ENCODE measurements around the gene ZSWIM9.

Gene ZSWIM9

GRCh38 chr19:48196933-48197665 lies 26.6 kb downstream of the ZSWIM9 start:
- POLR2A ChIA-PET (ENCODE audit: low non-redundant PET): interaction anchor here (0.6 kb wide), 1 partner anchor 12 kb away, joined by 4 read pairs; no protein-coding TSS in a partner anchor
- DNase-seq (ENCODE audit: low spot score): no peak
- CTCF ChIA-PET: no interaction called here

GRCh38 chr19:48203222-48203793 lies 32.8 kb downstream of the ZSWIM9 start:
- no peak for TF ChIP-seq CTCF (conservative IDR thresholded peaks at IDR 0.05; ENCODE audit: low read depth)
- DNase-seq (ENCODE audit: low spot score): no peak
- peak overlapping the region; percentile 80 for H3K27ac ChIP-seq
- POLR2A ChIA-PET (ENCODE audit: low non-redundant PET): interaction anchor here (0.5 to 1.1 kb wide), 2 partner anchors 32 to 290 kb away, joined by 3 to 6 read pairs; no protein-coding TSS in a partner anchor
- CTCF ChIA-PET: interaction anchor here (1.4 kb wide), 1 partner anchor 9 kb away, joined by 3 read pairs; no protein-coding TSS in a partner anchor

More at GRCh38 chr19:48196933-48197665, 26.6 kb downstream of the ZSWIM9 start:
- H3K27ac ChIP-seq: peak overlapping the region; percentile 11; the same call in 1 of the 2 replicates
- TF ChIP-seq CTCF (conservative IDR thresholded peaks at IDR 0.05; ENCODE audit: low read depth): no peak

- ChIA-PET CTCF (interaction anchor here (0.6 kb wide), 1 partner anchor 18 kb away, joined by 3 read pairs; no protein-coding TSS in a partner anchor), POLR2A (ENCODE audit: low non-redundant PET) (interaction anchor here (0.5 to 1.1 kb wide), 2 partner anchors 31 to 289 kb away, joined by 3 to 6 read pairs; no protein-coding TSS in a partner anchor)
- peak overlapping the region; percentile 80 for H3K27ac ChIP-seq
- peak; percentile 91 for DNase-seq (ENCODE audit: low spot score)
- TF ChIP-seq CTCF (conservative IDR thresholded peaks at IDR 0.05; ENCODE audit: low read depth): no peak
Observed at GRCh38 chr19:48203794-48204628, 33.5 kb downstream of the ZSWIM9 start.

- H3K27ac ChIP-seq: no peak overlapping the region
- CTCF ChIA-PET: interaction anchor here (0.6 to 1.0 kb wide), 2 partner anchors 11 to 13 kb away, joined by 3 read pairs; no protein-coding TSS in a partner anchor
- DNase-seq (ENCODE audit: low spot score): no peak
- TF ChIP-seq CTCF (conservative IDR thresholded peaks at IDR 0.05; ENCODE audit: low read depth): no peak
- POLR2A ChIA-PET (ENCODE audit: low non-redundant PET): no interaction called here
Observed at GRCh38 chr19:48206397-48207093, 36.1 kb downstream of the ZSWIM9 start.

GRCh38 chr19:48210005-48210404 lies 39.5 kb downstream of the ZSWIM9 start:
- ChIA-PET POLR2A (ENCODE audit: low non-redundant PET) (no interaction called here), CTCF (interaction anchor here (0.7 kb wide), 1 partner anchor 87 kb away, joined by 4 read pairs; no protein-coding TSS in a partner anchor)
- no peak for TF ChIP-seq CTCF (conservative IDR thresholded peaks at IDR 0.05; ENCODE audit: low read depth)
- no peak for DNase-seq (ENCODE audit: low spot score)
- no peak overlapping the region for H3K27ac ChIP-seq

All from RWPE1 (cell line).